ENCODE results near the gene EPX. TPM values are rescaled to one million over a fixed set of nuclear protein-coding genes. Genes with fewer than 3 reads are reported as not detected.
A peak's percentile ranks its signal among the peaks of the same experiment; 100 is the strongest.

The EPX gene
- total RNA-seq, 2 experiments from 2014 or later, result not detected

DNA sequence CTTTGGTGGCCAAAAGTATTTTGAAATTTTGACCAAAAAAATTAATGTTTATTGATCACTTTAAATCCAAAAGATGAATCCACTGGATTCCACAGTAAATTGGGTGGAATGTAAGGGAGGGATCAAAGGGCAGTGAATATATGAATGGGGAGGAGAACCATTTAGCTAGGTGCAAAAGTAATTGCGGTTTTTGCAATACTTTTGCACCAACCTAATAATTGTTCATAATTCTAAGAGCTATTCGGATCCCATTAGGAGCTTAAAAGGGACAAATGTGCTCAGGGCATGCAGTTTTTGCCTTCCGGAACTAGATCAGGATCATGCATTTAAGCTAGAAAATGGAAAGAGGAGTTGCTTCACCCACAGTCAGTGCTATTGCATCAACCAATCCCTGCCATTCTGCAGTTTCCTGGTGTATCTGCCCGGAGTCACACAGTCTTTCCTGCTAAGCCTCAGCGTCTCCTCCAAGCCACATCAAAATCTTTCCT is 45.7 kb downstream of the EPX start, which contains the start of gene LPO:
Gene LPO, plus strand, starts transcription at position 438 of the 488 bp plus-strand sequence. CDS start 4,396 bp downstream, outside the sequence.
- peaks cover 67% of the 10 kb centered on the region for H3K27me3 Mint-ChIP-seq

GRCh38 chr17:58239987-58240386 is 47.5 kb downstream of the EPX start:
- H3K27ac Mint-ChIP-seq, result no peak overlapping the region
- no peak overlapping the region for H3K4me3 Mint-ChIP-seq
- no peak for ATAC-seq (ENCODE audit: low read depth)
- no peak for DNase-seq
- POLR2A ChIA-PET, result no interaction called here
- no peaks in the 10 kb centered on the region for H3K9me3 Mint-ChIP-seq
- H3K4me1 Mint-ChIP-seq, result peaks cover 9% of the 10 kb centered on the region
- no peaks in the 10 kb centered on the region for H3K36me3 Mint-ChIP-seq
- peaks cover 59% of the 10 kb centered on the region for H3K27me3 Mint-ChIP-seq

More for the DNA sequence above, 45.7 kb downstream of the EPX start, which contains the start of gene LPO:
- H3K4me3 Mint-ChIP-seq, result no peak within 1 kb of the TSS
- peaks cover 5% of the 10 kb centered on the region for H3K4me1 Mint-ChIP-seq
- no peak within 1 kb of the TSS for H3K27ac Mint-ChIP-seq
- no peaks in the 10 kb centered on the region for H3K9me3 Mint-ChIP-seq
- POLR2A ChIA-PET, result interaction anchor here (0.9 kb wide), 1 partner anchor 9 kb away, joined by 3 read pairs; no protein-coding TSS in a partner anchor
- DNase-seq, result no peak
- no peak for ATAC-seq (ENCODE audit: low read depth)
- no peaks in the 10 kb centered on the region for H3K36me3 Mint-ChIP-seq

GRCh38 chr17:58242171-58242784 is 49.8 kb downstream of the EPX start:
- POLR2A ChIA-PET, result no interaction called here
- Mint-ChIP-seq H3K36me3 (no peaks in the 10 kb centered on the region), H3K4me3 (no peak overlapping the region), H3K27ac (no peak overlapping the region), H3K9me3 (no peaks in the 10 kb centered on the region), H3K27me3 (peaks cover 50% of the 10 kb centered on the region), H3K4me1 (peaks cover 15% of the 10 kb centered on the region)
- DNase-seq, result no peak
- no peak for ATAC-seq (ENCODE audit: low read depth)

DNA sequence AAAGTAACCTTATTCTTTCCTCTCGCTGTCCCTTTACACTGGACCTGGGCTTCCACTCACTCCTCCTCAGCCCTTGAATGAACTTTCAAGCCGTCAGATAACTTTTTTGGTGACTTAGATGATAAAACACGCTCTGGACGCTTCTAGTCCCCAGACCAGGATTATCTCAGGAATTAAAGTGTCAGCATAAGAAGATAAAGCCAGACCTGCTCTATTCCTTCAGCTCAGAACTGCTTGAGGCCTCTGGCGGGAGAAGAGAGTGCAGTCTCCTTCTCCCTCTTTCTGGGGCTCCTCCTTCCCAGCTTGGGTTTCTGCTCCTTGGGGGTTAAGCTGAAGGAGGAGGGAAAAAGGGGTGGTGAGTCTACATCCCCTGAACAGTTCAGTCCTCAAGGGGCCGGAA is 52.4 kb downstream of the EPX start:
- DNase-seq, result no peak
- H3K4me1 Mint-ChIP-seq, result peaks cover 31% of the 10 kb centered on the region
- H3K4me3 Mint-ChIP-seq, result no peak overlapping the region
- POLR2A ChIA-PET, result no interaction called here
- H3K27me3 Mint-ChIP-seq, result peaks cover 45% of the 10 kb centered on the region
- no peak overlapping the region for H3K27ac Mint-ChIP-seq
- no peaks in the 10 kb centered on the region for H3K36me3 Mint-ChIP-seq
- no peaks in the 10 kb centered on the region for H3K9me3 Mint-ChIP-seq
- no peak for ATAC-seq (ENCODE audit: low read depth)

DNA sequence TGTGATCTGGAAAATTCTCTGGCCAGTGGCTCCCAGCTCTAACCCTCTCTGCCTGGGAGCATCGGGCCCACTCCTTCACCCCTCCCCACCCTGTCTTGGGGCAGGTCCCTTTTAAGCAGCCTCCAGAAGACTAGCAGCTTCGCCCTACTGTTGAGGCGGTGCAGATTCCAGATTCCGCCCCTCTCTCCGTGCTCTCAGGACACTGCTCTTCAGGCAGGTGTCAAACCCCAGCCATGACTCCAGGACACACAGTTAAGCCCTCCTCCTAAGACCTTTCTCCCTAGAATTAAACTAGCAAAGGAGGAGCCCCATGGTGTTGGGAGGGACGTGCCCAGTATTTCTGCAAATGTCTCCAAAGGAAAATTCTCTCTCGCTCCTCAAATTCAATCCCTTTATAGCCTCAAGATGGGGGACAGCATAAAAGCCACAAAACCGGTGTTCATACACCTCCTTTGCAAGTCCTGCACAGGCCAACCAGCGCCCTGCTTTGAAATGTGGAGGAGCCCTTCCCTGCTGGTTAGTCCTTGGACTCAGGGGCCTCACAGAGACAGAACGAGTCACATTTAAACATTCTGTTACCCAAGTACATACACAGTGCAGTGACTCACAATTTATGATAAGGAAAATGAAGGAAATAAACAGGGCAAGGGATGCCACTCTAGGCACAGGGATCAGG is 53.0 kb downstream of the EPX start:
- H3K27me3 Mint-ChIP-seq, result peaks cover 43% of the 10 kb centered on the region
- H3K36me3 Mint-ChIP-seq, result no peaks in the 10 kb centered on the region
- ATAC-seq (ENCODE audit: low read depth) (no peak), DNase-seq (no peak)
- no peak overlapping the region for H3K4me3 Mint-ChIP-seq
- no peaks in the 10 kb centered on the region for H3K9me3 Mint-ChIP-seq
- H3K4me1 Mint-ChIP-seq, result peaks cover 32% of the 10 kb centered on the region
- POLR2A ChIA-PET, result no interaction called here
- H3K27ac Mint-ChIP-seq, result no peak overlapping the region

DNA sequence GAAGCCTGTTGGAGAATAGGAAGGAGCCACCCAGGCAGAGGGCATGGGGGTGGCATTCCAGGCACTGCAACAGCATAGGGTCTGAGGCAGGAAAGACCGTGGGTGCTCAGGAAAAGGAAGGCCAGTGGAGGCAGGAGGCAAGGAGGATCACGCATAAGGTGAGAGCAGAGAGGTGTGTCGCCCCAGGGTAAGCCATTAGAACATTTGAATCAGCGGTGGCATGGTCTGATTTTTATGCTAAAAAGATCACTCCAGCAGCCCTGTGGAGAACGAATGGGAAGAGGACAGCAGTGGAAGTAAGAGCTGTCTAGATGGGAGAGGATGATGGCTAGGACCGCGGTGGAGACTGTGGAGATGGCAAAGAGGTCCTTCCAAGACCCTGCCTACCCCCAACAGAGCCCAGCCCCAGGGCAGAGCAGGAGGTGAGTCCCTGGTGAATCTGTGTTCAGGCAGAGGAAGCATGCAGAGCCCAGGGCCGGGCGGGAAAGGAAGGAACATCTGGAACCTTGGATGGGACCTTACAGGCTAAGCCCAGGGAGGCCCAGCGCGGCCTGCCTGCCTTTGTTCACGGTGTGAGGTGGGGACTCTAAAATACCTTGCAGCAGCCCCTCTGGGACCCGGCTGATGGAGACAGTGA is 53.7 kb downstream of the EPX start:
- no peak for DNase-seq
- peak overlapping the region; percentile 68 for H3K27ac Mint-ChIP-seq
- POLR2A ChIA-PET, result interaction anchor here (0.9 to 2.5 kb wide), 2 partner anchors 27 to 91 kb away, joined by 4 to 10 read pairs; partner anchors contain the start of gene MKS1

DNA sequence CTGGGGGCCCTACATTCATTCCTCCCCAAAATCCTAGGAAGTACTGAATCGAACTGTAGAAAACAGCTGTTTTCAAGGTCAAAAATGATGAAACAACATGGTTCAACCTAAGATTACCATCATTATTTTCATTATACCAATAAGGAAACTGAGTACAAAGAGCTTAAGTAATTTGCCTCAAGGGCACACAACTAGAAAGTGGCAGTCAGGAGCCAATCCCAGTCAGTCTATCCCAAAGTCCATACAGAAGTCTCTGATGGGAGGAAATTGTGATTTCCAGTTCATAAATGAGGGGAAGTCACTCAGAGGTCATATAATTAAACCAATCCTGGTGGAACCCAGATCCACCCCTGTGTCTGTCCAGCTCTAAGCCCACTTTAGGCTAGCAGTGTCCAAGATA is 54.3 kb downstream of the EPX start:
- POLR2A ChIA-PET, result interaction anchor here (0.9 to 2.5 kb wide), 2 partner anchors 28 to 91 kb away, joined by 4 to 10 read pairs; partner anchors contain the start of gene MKS1
- ATAC-seq (ENCODE audit: low read depth), result no peak

More for the DNA sequence above, 53.7 kb downstream of the EPX start:
- peaks cover 44% of the 10 kb centered on the region for H3K27me3 Mint-ChIP-seq
- H3K4me3 Mint-ChIP-seq, result no peak overlapping the region
- H3K9me3 Mint-ChIP-seq, result no peaks in the 10 kb centered on the region
- no peak for ATAC-seq (ENCODE audit: low read depth)
- H3K36me3 Mint-ChIP-seq, result no peaks in the 10 kb centered on the region
- H3K4me1 Mint-ChIP-seq, result peaks cover 32% of the 10 kb centered on the region

DNA sequence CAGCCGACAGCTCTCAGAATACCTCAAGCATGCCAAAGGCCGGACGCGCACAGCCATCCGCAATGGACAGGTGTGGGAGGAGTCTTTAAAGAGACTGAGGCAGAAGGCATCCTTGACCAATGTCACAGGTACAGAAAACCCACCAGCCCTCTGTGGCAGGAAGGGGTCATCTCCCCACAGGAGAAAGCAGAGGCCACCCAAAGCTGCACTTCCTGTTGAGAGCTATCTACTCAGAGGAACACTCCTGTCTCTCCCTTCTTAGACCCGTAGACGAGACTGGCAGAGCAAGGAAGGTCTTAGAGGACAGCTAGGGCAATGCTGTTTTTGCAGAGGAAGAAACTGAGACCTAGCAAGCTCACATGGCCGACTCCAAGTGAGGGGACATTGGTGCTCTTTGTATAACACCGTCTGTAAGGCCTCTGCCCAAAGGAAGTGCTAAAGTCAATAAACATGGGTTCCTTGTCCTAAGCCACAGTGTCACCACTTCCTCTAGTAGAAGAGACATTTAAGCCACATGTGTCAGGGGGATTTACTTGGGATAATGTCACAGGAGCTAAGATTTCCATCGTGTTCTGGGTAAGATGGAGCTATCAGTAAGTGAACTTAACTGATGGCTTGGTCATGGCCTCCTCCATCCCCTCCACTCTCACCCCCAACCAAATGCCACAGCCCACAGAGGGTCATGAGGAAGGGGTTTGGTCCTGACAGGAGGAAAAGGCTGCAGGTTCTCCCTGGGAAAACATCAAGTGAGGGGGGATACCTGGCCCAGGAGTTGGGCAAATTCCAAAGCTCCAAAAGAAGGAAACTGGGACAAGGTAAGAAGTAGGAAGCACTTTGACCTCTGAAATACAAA is 55.2 kb downstream of the EPX start:
- DNase-seq, result no peak
- Mint-ChIP-seq H3K4me1 (peaks cover 31% of the 10 kb centered on the region), H3K4me3 (peak overlapping the region; percentile 64), H3K27me3 (peaks cover 46% of the 10 kb centered on the region), H3K27ac (peak overlapping the region; percentile 76), H3K36me3 (no peaks in the 10 kb centered on the region), H3K9me3 (no peaks in the 10 kb centered on the region)
- ATAC-seq (ENCODE audit: low read depth), result peak; percentile 46
- POLR2A ChIA-PET, result interaction anchor here (0.8 to 2.5 kb wide), 6 partner anchors 15 to 383 kb away, joined by 3 to 10 read pairs (median 4); partner anchors contain the start of gene MKS1

More for the DNA sequence above, 54.3 kb downstream of the EPX start:
- peaks cover 32% of the 10 kb centered on the region for H3K4me1 Mint-ChIP-seq
- DNase-seq, result no peak
- no peak overlapping the region for H3K4me3 Mint-ChIP-seq
- no peaks in the 10 kb centered on the region for H3K36me3 Mint-ChIP-seq
- no peaks in the 10 kb centered on the region for H3K9me3 Mint-ChIP-seq
- H3K27ac Mint-ChIP-seq, result no peak overlapping the region
- H3K27me3 Mint-ChIP-seq, result peaks cover 44% of the 10 kb centered on the region

- Mint-ChIP-seq H3K27me3 (peaks cover 50% of the 10 kb centered on the region), H3K4me1 (peaks cover 28% of the 10 kb centered on the region), H3K4me3 (no peak overlapping the region)
Observed at GRCh38 chr17:58248955-58249269, 56.4 kb downstream of the EPX start.

GRCh38 chr17:58249270-58250133 is 57.0 kb downstream of the EPX start:
- DNase-seq (peak; percentile 83), ATAC-seq (ENCODE audit: low read depth) (peak; percentile 78)
- Mint-ChIP-seq H3K9me3 (no peaks in the 10 kb centered on the region), H3K4me1 (peaks cover 24% of the 10 kb centered on the region), H3K27me3 (peaks cover 50% of the 10 kb centered on the region), H3K36me3 (no peaks in the 10 kb centered on the region), H3K27ac (no peak overlapping the region), H3K4me3 (peak overlapping the region; percentile 82)
- POLR2A ChIA-PET, result interaction anchor here (0.8 to 1.5 kb wide), 4 partner anchors 30 to 103 kb away, joined by 3 to 5 read pairs (median 3); partner anchors contain the start of genes MKS1 and SUPT4H1

More at GRCh38 chr17:58248955-58249269, 56.4 kb downstream of the EPX start:
- peak overlapping the region; percentile 38 for H3K27ac Mint-ChIP-seq
- no peak for DNase-seq
- POLR2A ChIA-PET, result interaction anchor here (0.9 kb wide), 1 partner anchor 94 kb away, joined by 3 read pairs; no protein-coding TSS in a partner anchor
- no peaks in the 10 kb centered on the region for H3K36me3 Mint-ChIP-seq
- ATAC-seq (ENCODE audit: low read depth), result no peak
- no peaks in the 10 kb centered on the region for H3K9me3 Mint-ChIP-seq

DNA sequence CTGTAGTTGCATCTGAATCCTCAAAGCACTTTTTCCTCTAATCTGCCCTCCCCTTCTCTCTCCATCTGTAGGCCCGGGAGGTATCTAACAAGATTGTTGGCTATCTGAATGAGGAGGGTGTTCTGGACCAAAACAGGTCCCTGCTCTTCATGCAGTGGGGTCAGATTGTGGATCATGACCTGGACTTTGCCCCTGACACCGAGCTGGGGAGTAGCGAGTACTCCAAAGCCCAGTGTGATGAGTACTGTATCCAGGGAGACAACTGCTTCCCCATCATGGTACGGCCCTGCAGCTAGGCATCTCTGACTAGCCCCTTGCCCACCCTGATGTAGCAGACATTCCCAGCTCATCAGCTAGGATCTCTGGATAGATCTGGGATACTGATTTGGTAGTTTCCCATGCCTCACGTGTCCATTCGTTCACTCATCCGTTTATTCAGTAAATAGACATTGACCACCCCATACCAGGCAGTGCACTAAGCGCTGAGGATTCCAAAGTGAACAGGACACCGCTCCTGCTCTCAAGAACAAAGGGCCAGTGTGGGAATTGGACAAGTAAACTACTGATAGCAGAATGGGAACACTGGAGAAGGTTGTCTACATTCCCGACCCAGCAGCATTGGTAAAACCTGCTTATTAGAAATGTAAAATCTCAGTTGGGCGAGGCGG is 58.0 kb downstream of the EPX start:
- peaks cover 47% of the 10 kb centered on the region for H3K27me3 Mint-ChIP-seq

More for the DNA sequence above, 58.0 kb downstream of the EPX start:
- Mint-ChIP-seq H3K4me1 (peaks cover 24% of the 10 kb centered on the region), H3K4me3 (peak overlapping the region; percentile 82), H3K36me3 (no peaks in the 10 kb centered on the region), H3K9me3 (no peaks in the 10 kb centered on the region), H3K27ac (no peak overlapping the region)
- no peak for DNase-seq
- POLR2A ChIA-PET, result interaction anchor here (0.8 to 1.5 kb wide), 3 partner anchors 31 to 102 kb away, joined by 3 to 5 read pairs (median 3); partner anchors contain the start of genes MKS1 and SUPT4H1
- ATAC-seq (ENCODE audit: low read depth), result no peak
